ENCODE measurements around the gene CD300C. TPM values are rescaled to one million over a fixed set of nuclear protein-coding genes. Genes with fewer than 3 reads are reported as not detected.

Gene CD300C
- total and polyA plus RNA-seq, 2 donors (not counting 1 experiment from before 2014, with no cell fraction given) = 0.72 to 0.74 TPM

- Histone ChIP-seq H3K4me1 (ENCODE audit: control insufficient read depth in 2 of 2, insufficient read depth in 2 of 2, low read length in 2 of 2) (peaks cover 4 to 19% of the 10 kb centered on the region in 2 donors), H3K9me3 (ENCODE audit: control extremely low read depth in 1 of 3, control insufficient read depth in 2 of 3, insufficient read depth in 1 of 3, low read length in 2 of 3) (no peaks in the 10 kb centered on the region), H3K79me2 (ENCODE audit: control insufficient read depth, insufficient read depth, low read length) (no peaks in the 10 kb centered on the region), H3K36me3 (replicated peaks in 1 of 2; ENCODE audit: control extremely low read depth in 1 of 2, control insufficient read depth in 1 of 2, extremely low read depth in 1 of 2, insufficient read depth in 2 of 2, low read length in 1 of 2) (no peaks in the 10 kb centered on the region), H2AFZ (ENCODE audit: insufficient read depth, low read depth, low read length, poor library complexity, severe bottlenecking) (no peak overlapping the region), H3K27ac (ENCODE audit: low read length in 2 of 2) (no peak overlapping the region), H4K20me1 (ENCODE audit: control insufficient read depth, insufficient read depth, low read length, poor library complexity, severe bottlenecking) (no peaks in the 10 kb centered on the region), H3K4me3 (ENCODE audit: control extremely low read depth in 1 of 5, extremely low read depth in 1 of 5, insufficient read depth in 1 of 5, low read depth in 2 of 5, low read length in 4 of 5) (no peak overlapping the region), H3K4me2 (replicated peaks; ENCODE audit: low read depth, low read length, poor library complexity, severe bottlenecking) (no peak overlapping the region), H3K27me3 (replicated peaks in 1 of 4; ENCODE audit: control extremely low read depth in 1 of 4, control insufficient read depth in 3 of 4, insufficient read depth in 4 of 4, low read length in 3 of 4) (no peaks in the 10 kb centered on the region), H3K9ac (ENCODE audit: low read length) (no peak overlapping the region)
- Mint-ChIP-seq H3K27me3 (peaks cover 11% of the 10 kb centered on the region), H3K4me3 (no peak overlapping the region), H3K9me3 (ENCODE audit: insufficient read depth) (no peaks in the 10 kb centered on the region), H3K27ac (no peak overlapping the region), H3K4me1 (peaks cover 3% of the 10 kb centered on the region)
- TF ChIP-seq CTCF (IDR thresholded peaks at IDR 0.05) = no peak
- no peak for TF ChIP-seq EZH2 (IDR thresholded peaks at IDR 0.05; ENCODE audit: borderline replicate concordance, insufficient read depth, low read depth, low read length, poor library complexity, severe bottlenecking)
- CTCF ChIA-PET = no interaction called here
- ATAC-seq (ENCODE audit: low read depth) = no peak
- DNase-seq = no peak
- 89% methylated on average over 17 of the region's 17 CpGs for WGBS (ENCODE audit: insufficient coverage)
- POLR2A ChIA-PET = no interaction called here
- intact Hi-C loops (cut with micrococcal nuclease) = no loop called here
These were observed 3.1 kb downstream of the CD300C start for GRCh38 chr17:74542727-74543383.

GRCh38 chr17:74542166-74542565 lies 3.7 kb downstream of the CD300C start:
- Mint-ChIP-seq H3K4me3 (no peak overlapping the region), H3K27ac (no peak overlapping the region), H3K4me1 (peaks cover 3% of the 10 kb centered on the region), H3K27me3 (peaks cover 12% of the 10 kb centered on the region), H3K9me3 (ENCODE audit: insufficient read depth) (no peaks in the 10 kb centered on the region)
- Histone ChIP-seq H4K20me1 (ENCODE audit: control insufficient read depth, insufficient read depth, low read length, poor library complexity, severe bottlenecking) (no peaks in the 10 kb centered on the region), H3K27ac (ENCODE audit: low read length in 2 of 2) (no peak overlapping the region), H2AFZ (ENCODE audit: insufficient read depth, low read depth, low read length, poor library complexity, severe bottlenecking) (no peak overlapping the region), H3K79me2 (ENCODE audit: control insufficient read depth, insufficient read depth, low read length) (no peaks in the 10 kb centered on the region), H3K4me1 (ENCODE audit: control insufficient read depth in 2 of 2, insufficient read depth in 2 of 2, low read length in 2 of 2) (peaks cover 4 to 19% of the 10 kb centered on the region in 2 donors), H3K9me3 (ENCODE audit: control extremely low read depth in 1 of 3, control insufficient read depth in 2 of 3, insufficient read depth in 1 of 3, low read length in 2 of 3) (no peaks in the 10 kb centered on the region), H3K4me2 (replicated peaks; ENCODE audit: low read depth, low read length, poor library complexity, severe bottlenecking) (no peak overlapping the region), H3K4me3 (ENCODE audit: control extremely low read depth in 1 of 5, extremely low read depth in 1 of 5, insufficient read depth in 1 of 5, low read depth in 2 of 5, low read length in 4 of 5) (no peak overlapping the region), H3K27me3 (replicated peaks in 1 of 4; ENCODE audit: control extremely low read depth in 1 of 4, control insufficient read depth in 3 of 4, insufficient read depth in 4 of 4, low read length in 3 of 4) (no peaks in the 10 kb centered on the region), H3K36me3 (replicated peaks in 1 of 2; ENCODE audit: control extremely low read depth in 1 of 2, control insufficient read depth in 1 of 2, extremely low read depth in 1 of 2, insufficient read depth in 2 of 2, low read length in 1 of 2) (no peaks in the 10 kb centered on the region), H3K9ac (ENCODE audit: low read length) (no peak overlapping the region)
- ChIA-PET POLR2A (no interaction called here), CTCF (no interaction called here)
- no peak for ATAC-seq (ENCODE audit: low read depth)
- TF ChIP-seq EZH2 (IDR thresholded peaks at IDR 0.05; ENCODE audit: borderline replicate concordance, insufficient read depth, low read depth, low read length, poor library complexity, severe bottlenecking) = no peak
- no peak for TF ChIP-seq CTCF (IDR thresholded peaks at IDR 0.05)
- intact Hi-C loops (cut with micrococcal nuclease) = no loop called here
- no peak for DNase-seq
- 89% methylated on average over 5 of the region's 5 CpGs for WGBS (ENCODE audit: insufficient coverage)

All from B cell (primary cell).